ENCODE data around the gene NXPE1.

GRCh38 chr11:114604179-114604813, 44.6 kb upstream of the NXPE1 start:
- TF ChIP-seq CTCF (IDR thresholded peaks at IDR 0.05): no peak
- no peak for TF ChIP-seq POLR2A (IDR thresholded peaks at IDR 0.05)
